BLaER1 treated with 17β-estradiol and CSF1 and Interleukin-3, amounts not matched to agents 10 nM and 100 nM (cell line): ENCODE measurements around the gene QSOX2.

Experiments
- H3K27ac ChIP-seq, 11 experiments: shearing (Covaris generic); formaldehyde crosslinking; 2 replicates each; pipeline ENCODE4 v1.8.1; 2022
- H3K27me3 ChIP-seq, 11 experiments: shearing (Covaris generic); formaldehyde crosslinking; 2 replicates each; pipeline ENCODE4 v1.8.1; 2022
- H3K36me3 ChIP-seq, 11 experiments: shearing (Covaris generic); formaldehyde crosslinking; 2 replicates each; pipeline ENCODE4 v1.8.1; 2022
- H3K4me1 ChIP-seq, 10 experiments: shearing (Covaris generic); formaldehyde crosslinking; 2 replicates each; pipeline ENCODE4 v1.8.1; 2022
- H3K4me2 ChIP-seq, 11 experiments: shearing (Covaris generic); formaldehyde crosslinking; 2 replicates each; pipeline ENCODE4 v1.8.1; 2022
- H3K4me3 ChIP-seq, 10 experiments: shearing (Covaris generic); formaldehyde crosslinking; 2 replicates each; pipeline ENCODE4 v1.8.1; 2022
- H3K9ac ChIP-seq, 11 experiments: shearing (Covaris generic); formaldehyde crosslinking; 2 replicates each; pipeline ENCODE4 v1.8.1; 2022
- H3K9me3 ChIP-seq, 11 experiments: shearing (Covaris generic); formaldehyde crosslinking; replicated peaks in 1 of 11; 2 replicates each; pipeline ENCODE4 v1.8.1; 2022
- H4K20me1 ChIP-seq, 11 experiments: shearing (Covaris generic); formaldehyde crosslinking; 2 replicates each; pipeline ENCODE4 v1.8.1; 2022
- Cebpa-rat ChIP-seq, 11 experiments: shearing (Covaris generic); IDR thresholded peaks; 2 replicates each; pipeline ENCODE4 v1.8.1; 2022

The QSOX2 gene

DNA sequence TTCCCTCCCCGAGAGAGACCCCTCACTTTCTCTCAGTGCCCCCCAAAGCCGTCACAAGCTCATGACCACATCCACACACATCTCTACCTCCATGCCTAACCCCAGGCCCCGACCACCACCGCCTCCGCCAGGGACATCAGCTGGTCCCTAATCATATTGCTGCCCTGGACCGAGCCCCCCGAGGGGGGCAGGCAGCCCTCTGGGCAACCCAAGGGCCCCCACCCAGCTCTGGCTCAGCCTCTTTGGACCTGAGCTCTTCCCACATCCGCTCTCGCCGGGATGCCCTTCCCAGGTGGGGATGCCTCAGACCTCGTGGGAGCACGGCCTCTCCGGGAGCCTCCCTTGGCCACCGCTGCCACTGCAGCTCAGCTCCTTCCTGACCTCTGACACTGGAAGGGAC is 59.2 kb downstream of the QSOX2 start:
- H3K36me3 ChIP-seq = no peaks in the 10 kb centered on the region
- H4K20me1 ChIP-seq = peaks cover 0 to 46% (median 17%) of the 10 kb centered on the region in 11 experiments; a peak in 16 of 22 replicates
- H3K27ac ChIP-seq = no peak overlapping the region
- TF ChIP-seq Cebpa-rat (IDR thresholded peaks at IDR 0.05) = no peak
- H3K9me3 ChIP-seq = no peaks in the 10 kb centered on the region
- H3K4me2 ChIP-seq = peak overlapping the region in 2 of 11 experiments; percentile 15 to 29; a peak in 3 of 22 replicates
- no peak overlapping the region for H3K9ac ChIP-seq
- H3K4me1 ChIP-seq = peaks cover 22 to 53% (median 36%) of the 10 kb centered on the region in 10 experiments
- peaks cover 16 to 63% (median 34%) of the 10 kb centered on the region in 11 experiments for H3K27me3 ChIP-seq
- H3K4me3 ChIP-seq = no peak overlapping the region

DNA sequence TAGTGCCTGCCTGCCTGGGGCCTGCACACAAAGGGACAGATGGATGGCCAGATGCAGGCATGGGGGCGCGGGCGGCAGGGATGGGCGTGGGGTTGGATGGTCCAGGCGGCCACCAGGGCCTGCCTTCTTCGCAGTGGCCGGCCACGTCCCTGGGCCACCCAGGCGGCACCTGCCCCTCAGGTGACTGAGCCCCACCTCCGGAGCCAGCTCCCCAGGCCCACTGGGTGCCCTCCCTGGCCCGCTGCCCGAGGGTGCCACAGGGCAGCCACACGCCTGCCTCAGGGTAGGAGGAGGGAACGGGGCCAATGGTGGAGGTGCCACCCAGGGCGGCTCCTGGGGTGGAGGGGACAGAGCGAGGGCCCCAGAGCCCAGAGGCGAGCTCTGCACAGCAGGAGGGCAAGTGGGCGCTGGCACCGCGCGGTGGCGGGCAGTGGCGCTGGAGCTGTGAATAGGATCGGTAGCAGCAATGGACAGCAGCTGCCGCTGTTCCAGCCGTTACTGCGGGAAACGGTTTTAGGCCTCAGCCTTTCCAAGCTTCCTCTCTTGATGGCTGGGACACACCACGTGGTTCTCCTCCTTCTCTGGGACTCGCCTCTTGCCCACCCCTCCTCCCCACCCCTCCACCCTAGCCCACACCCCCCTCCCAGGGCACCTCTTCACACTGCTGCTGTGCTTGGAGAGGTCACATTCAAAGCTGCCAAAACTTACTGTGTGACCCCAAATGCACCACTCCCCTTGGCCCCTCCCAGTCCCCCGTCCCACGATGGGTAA is 59.8 kb downstream of the QSOX2 start:
- Histone ChIP-seq H3K36me3 (no peaks in the 10 kb centered on the region), H3K27me3 (peaks cover 10 to 57% (median 28%) of the 10 kb centered on the region in 11 experiments), H3K4me2 (peak overlapping the region in 7 of 11 experiments; percentile 12 to 46 (median 36); a peak in 7 of 22 replicates), H3K4me1 (peaks cover 17 to 53% (median 30%) of the 10 kb centered on the region in 10 experiments), H3K4me3 (no peak overlapping the region), H3K9ac (no peak overlapping the region), H3K9me3 (no peaks in the 10 kb centered on the region), H3K27ac (no peak overlapping the region), H4K20me1 (peaks cover 0 to 40% (median 11%) of the 10 kb centered on the region in 11 experiments; a peak in 16 of 22 replicates)
- TF ChIP-seq Cebpa-rat (IDR thresholded peaks at IDR 0.05) = no peak

DNA sequence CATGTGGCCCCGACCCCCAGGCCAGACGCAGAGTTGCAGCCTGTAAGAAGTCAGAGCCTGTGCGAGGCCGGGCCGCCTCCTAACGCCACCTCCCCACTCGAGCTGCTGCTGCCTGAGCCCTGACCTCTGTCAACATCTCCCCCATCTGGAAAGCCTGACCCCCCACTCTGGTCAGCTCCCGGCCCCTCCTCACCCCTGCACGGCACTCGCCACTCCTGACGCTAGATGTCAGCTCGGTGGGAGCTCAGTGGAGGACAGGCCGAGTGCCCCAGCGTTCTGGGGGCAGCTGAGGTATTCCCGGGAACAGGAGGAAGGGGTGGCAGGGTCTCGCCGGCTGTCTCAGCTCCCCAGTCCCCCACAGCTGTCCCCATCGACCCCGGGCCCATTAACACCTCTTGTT is 60.5 kb downstream of the QSOX2 start:
- no peak for TF ChIP-seq Cebpa-rat (IDR thresholded peaks at IDR 0.05)
- H3K36me3 ChIP-seq = no peaks in the 10 kb centered on the region
- H4K20me1 ChIP-seq = peaks cover 0 to 33% (median 4%) of the 10 kb centered on the region in 11 experiments; a peak in 12 of 22 replicates
- H3K4me2 ChIP-seq = no peak overlapping the region
- no peak overlapping the region for H3K27ac ChIP-seq
- H3K4me3 ChIP-seq = no peak overlapping the region
- H3K9me3 ChIP-seq = no peaks in the 10 kb centered on the region
- H3K27me3 ChIP-seq = peaks cover 3 to 50% (median 20%) of the 10 kb centered on the region in 11 experiments; a peak in 18 of 22 replicates
- H3K4me1 ChIP-seq = peaks cover 10 to 46% (median 23%) of the 10 kb centered on the region in 10 experiments
- no peak overlapping the region for H3K9ac ChIP-seq

DNA sequence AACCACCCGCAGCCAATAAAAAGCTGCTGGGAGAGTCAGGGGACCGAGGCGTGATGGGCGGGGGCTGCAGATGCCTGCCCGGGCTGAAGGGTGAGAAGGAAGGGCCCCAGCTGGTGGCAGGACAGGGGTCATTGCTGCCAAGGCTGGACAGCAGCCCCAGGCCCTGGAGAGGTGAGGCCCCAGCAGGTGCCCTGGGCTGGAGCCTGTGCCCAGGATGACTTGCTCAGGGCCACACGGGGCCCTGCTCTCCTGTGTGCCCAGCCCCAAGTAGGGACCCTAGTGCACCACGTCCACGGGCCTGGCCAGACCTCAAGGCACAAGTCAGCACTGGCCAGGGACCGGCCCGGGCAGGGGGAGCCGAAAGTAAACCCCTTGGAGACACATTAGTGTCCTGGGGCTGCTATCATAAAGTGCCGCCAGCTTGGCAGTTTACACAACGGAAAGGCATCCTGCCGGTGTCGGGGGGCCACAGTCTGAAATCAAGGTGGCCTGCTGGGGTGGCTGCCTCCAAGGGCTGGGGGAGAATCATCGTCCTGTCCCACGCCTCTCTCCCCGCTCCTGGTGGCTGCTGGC is 62.7 kb downstream of the QSOX2 start:
- H3K27me3 ChIP-seq = peaks cover 0 to 42% (median 9%) of the 10 kb centered on the region in 11 experiments; a peak in 14 of 22 replicates
- H3K27ac ChIP-seq = no peak overlapping the region
- no peak for TF ChIP-seq Cebpa-rat (IDR thresholded peaks at IDR 0.05)
- H3K4me1 ChIP-seq = peaks cover 0 to 26% (median 6%) of the 10 kb centered on the region in 10 experiments; a peak in 10 of 20 replicates
- H3K36me3 ChIP-seq = no peaks in the 10 kb centered on the region
- no peaks in the 10 kb centered on the region for H3K9me3 ChIP-seq
- H3K4me3 ChIP-seq = no peak overlapping the region
- peaks cover 0 to 34% (median 0%) of the 10 kb centered on the region in 11 experiments; a peak in 4 of 22 replicates for H4K20me1 ChIP-seq
- no peak overlapping the region for H3K4me2 ChIP-seq
- no peak overlapping the region for H3K9ac ChIP-seq

DNA sequence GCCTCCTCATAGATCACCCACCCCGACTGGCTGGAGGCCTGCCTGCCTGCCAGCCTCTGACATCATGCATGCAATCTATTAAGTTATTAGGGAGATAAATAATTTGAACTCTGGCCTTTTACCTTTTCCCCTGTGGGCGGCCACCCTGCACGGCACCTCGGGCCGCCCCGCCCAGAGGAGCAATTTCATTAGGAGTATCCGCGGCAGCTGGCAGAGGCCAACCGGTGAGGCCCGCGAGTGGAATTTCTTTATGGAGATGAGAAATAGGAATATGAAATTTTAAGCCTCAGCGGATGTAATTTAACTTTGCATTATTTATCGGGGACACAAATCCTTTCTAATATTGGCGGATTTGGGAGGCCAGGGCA is 63.2 kb downstream of the QSOX2 start:
- Histone ChIP-seq H3K9me3 (no peaks in the 10 kb centered on the region), H3K4me3 (no peak overlapping the region), H3K4me1 (peaks cover 0 to 20% (median 4%) of the 10 kb centered on the region in 10 experiments; a peak in 9 of 20 replicates), H3K27ac (no peak overlapping the region), H3K4me2 (no peak overlapping the region), H3K9ac (no peak overlapping the region), H4K20me1 (peaks cover 0 to 30% (median 0%) of the 10 kb centered on the region in 11 experiments; a peak in 4 of 22 replicates), H3K36me3 (no peaks in the 10 kb centered on the region), H3K27me3 (peaks cover 0 to 36% (median 9%) of the 10 kb centered on the region in 11 experiments; a peak in 11 of 22 replicates)
- TF ChIP-seq Cebpa-rat (IDR thresholded peaks at IDR 0.05) = no peak

DNA sequence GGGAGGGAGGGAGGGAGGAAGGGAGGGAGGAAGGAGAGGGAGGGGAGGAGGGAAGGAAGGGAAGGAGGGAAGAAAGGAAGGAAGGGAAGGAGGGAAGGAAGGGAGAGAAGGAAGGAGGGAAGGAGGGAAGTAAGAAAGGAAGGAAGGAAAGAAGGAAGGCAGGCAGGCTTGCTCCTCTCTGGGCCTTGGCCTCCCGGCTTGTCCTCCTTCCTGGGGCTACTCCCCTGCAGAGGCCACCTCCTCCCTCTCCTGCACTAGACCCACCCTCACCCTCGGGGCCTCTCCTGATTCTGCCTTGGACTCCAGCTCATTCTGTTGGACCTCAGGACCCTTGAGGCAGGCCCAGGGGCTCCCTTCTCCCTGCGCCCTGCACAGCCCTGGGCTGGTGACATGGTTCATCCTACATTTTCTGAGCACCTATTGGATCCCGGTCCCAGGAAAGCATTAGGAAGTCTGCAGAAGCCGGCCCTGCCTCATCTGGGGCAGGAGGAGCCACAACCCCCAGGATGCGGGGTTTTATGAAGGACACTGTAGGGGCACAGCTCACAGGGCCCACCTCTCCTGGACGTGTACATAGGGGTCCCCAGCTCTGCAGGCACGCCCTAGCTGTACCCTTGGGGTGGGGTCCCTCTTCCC is 63.7 kb downstream of the QSOX2 start:
- no peak overlapping the region for H3K4me3 ChIP-seq
- H3K27ac ChIP-seq = no peak overlapping the region
- no peak overlapping the region for H3K4me2 ChIP-seq
- no peak overlapping the region for H3K9ac ChIP-seq
- H3K9me3 ChIP-seq = no peaks in the 10 kb centered on the region
- peaks cover 0 to 31% (median 9%) of the 10 kb centered on the region in 11 experiments; a peak in 11 of 22 replicates for H3K27me3 ChIP-seq
- TF ChIP-seq Cebpa-rat (IDR thresholded peaks at IDR 0.05) = no peak
- H3K36me3 ChIP-seq = no peaks in the 10 kb centered on the region
- H4K20me1 ChIP-seq = peaks cover 0 to 30% (median 0%) of the 10 kb centered on the region in 11 experiments; a peak in 4 of 22 replicates
- H3K4me1 ChIP-seq = peaks cover 0 to 15% (median 2%) of the 10 kb centered on the region in 10 experiments; a peak in 7 of 20 replicates

DNA sequence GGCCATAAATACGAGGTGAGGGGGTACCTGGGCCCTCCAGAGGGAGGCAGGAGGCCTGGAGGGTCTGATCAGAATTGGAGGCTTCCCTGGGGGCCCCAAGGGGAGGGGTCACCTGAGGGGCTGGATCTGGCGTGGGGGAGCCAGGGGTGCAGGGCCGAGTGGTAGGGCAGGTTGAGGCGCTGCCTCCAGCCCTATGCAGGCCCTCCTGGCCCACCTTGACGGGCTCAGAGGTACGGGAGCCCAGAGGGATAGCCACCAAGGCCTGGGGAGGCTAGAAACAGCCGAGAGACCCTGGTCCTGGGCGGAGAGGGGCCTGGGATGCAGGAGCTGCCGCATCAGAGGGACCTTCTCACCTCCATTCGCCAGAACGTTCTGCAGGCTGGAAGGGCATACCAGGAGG is 65.0 kb downstream of the QSOX2 start:
- Histone ChIP-seq H3K9me3 (no peaks in the 10 kb centered on the region), H3K36me3 (no peaks in the 10 kb centered on the region), H3K27me3 (peaks cover 0 to 22% (median 8%) of the 10 kb centered on the region in 11 experiments; a peak in 11 of 22 replicates), H3K4me1 (peaks cover 0 to 6% (median under 1%) of the 10 kb centered on the region in 10 experiments; a peak in 7 of 20 replicates), H3K4me2 (no peak overlapping the region), H3K4me3 (no peak overlapping the region), H3K27ac (no peak overlapping the region), H4K20me1 (peaks cover 0 to 35% (median 0%) of the 10 kb centered on the region in 11 experiments; a peak in 4 of 22 replicates), H3K9ac (no peak overlapping the region)
- no peak for TF ChIP-seq Cebpa-rat (IDR thresholded peaks at IDR 0.05)

DNA sequence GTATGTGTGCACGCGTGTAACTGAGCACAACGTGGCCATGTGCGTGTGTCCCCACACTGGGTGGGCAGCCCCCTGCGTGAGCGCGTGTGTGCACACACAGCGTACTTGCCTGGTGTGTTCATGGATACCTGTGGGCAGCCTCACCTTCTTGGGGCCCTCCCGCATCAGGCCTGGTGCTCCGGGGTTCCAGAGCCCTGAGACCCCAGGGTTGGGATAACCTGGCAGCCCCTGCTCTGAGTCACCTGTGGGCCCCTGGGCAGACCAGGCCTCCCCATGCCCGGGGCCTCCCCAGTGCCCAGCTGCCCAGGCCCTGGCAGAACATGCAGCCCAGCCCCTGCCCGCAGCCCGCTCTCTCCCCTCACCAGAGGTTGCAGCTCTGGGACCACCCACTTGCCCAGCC is 65.9 kb downstream of the QSOX2 start:
- Histone ChIP-seq H3K27ac (no peak overlapping the region), H3K36me3 (no peaks in the 10 kb centered on the region), H3K4me2 (no peak overlapping the region), H3K4me3 (no peak overlapping the region), H3K4me1 (peaks cover 0 to 6% (median 0%) of the 10 kb centered on the region in 10 experiments; a peak in 2 of 20 replicates), H3K27me3 (peaks cover 0 to 14% (median 2%) of the 10 kb centered on the region in 11 experiments; a peak in 9 of 22 replicates), H4K20me1 (peaks cover 0 to 43% (median 0%) of the 10 kb centered on the region in 11 experiments; a peak in 4 of 22 replicates), H3K9me3 (no peaks in the 10 kb centered on the region), H3K9ac (no peak overlapping the region)
- no peak for TF ChIP-seq Cebpa-rat (IDR thresholded peaks at IDR 0.05)
